ENCODE data around the gene NPAS4.

DNA sequence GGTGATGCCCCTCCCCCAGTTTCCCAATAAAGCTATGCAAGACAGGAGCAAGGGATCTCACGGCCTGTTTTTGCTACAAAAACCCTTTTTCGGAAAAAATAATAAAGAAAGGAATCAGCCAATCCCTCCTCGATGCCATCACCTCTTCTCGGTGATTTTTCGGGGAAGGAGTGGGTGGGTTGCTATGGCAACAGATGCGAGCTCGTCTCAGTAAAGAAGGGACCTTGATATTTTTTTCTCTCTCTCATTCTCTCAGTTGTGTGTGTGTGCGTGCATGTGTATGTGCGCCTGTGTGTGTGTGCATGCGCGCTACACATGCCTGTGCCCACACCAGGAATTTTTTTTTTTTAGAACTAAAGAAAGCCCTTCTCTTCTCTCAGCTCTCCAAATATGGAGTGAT is 3.8 kb upstream of the NPAS4 start:
- TF ChIP-seq, protein P1, sequence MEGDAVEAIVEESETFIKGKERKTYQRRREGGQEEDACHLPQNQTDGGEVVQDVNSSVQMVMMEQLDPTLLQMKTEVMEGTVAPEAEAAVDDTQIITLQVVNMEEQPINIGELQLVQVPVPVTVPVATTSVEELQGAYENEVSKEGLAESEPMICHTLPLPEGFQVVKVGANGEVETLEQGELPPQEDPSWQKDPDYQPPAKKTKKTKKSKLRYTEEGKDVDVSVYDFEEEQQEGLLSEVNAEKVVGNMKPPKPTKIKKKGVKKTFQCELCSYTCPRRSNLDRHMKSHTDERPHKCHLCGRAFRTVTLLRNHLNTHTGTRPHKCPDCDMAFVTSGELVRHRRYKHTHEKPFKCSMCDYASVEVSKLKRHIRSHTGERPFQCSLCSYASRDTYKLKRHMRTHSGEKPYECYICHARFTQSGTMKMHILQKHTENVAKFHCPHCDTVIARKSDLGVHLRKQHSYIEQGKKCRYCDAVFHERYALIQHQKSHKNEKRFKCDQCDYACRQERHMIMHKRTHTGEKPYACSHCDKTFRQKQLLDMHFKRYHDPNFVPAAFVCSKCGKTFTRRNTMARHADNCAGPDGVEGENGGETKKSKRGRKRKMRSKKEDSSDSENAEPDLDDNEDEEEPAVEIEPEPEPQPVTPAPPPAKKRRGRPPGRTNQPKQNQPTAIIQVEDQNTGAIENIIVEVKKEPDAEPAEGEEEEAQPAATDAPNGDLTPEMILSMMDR (IDR thresholded peaks at IDR 0.05): no peak
- no peak for TF ChIP-seq POLR2A (IDR thresholded peaks at IDR 0.05)

All from testis (tissue), 2 donors.